ENCODE measurements around the gene CDC16.

DNA sequence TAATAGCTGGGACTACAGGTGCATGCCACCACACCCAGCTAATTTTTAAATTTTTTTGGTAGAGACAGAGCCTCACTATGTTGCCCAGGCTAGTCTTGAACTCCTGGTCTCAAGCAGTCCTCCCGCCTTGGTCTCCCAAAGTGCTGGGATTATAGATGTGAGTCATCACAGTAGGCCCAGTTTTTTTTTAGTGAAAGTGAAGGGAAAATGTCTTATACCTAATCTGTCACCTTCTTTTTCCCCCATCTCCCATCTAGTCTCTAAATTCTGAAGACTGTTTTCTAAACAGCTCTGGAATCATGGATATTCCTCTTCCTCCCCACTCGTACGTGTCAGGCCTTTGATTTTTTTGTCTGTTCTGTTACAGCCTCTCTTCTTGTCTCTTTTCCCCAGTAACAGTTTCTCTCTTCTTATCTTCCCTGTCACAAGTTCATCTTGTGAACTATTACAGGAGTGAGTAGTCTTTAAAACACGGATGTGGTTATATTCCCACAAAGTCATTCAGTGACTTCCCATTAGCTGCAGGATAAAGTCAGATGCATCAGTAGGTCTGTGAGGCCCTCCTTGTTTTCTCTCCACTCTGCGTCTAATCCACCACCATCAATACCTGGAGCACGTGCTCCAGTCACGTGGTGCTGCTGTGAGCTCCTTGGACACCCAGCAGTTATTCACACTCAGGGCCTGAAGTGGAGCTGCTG, 2.9 kb downstream of the CDC16 start:
- TF ChIP-seq, protein P1, sequence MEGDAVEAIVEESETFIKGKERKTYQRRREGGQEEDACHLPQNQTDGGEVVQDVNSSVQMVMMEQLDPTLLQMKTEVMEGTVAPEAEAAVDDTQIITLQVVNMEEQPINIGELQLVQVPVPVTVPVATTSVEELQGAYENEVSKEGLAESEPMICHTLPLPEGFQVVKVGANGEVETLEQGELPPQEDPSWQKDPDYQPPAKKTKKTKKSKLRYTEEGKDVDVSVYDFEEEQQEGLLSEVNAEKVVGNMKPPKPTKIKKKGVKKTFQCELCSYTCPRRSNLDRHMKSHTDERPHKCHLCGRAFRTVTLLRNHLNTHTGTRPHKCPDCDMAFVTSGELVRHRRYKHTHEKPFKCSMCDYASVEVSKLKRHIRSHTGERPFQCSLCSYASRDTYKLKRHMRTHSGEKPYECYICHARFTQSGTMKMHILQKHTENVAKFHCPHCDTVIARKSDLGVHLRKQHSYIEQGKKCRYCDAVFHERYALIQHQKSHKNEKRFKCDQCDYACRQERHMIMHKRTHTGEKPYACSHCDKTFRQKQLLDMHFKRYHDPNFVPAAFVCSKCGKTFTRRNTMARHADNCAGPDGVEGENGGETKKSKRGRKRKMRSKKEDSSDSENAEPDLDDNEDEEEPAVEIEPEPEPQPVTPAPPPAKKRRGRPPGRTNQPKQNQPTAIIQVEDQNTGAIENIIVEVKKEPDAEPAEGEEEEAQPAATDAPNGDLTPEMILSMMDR (IDR thresholded peaks at IDR 0.05 in 2 of 3, conservative IDR thresholded peaks at IDR 0.05 in 1 of 3; ENCODE audit: borderline replicate concordance in 1 of 3, insufficient read depth in 1 of 3, low read depth in 2 of 3, low read length in 2 of 3): no peak
- TF ChIP-seq EZH2 (IDR thresholded peaks at IDR 0.05): no peak
- no peak for TF ChIP-seq POLR2AphosphoS5 (IDR thresholded peaks at IDR 0.05; ENCODE audit: low read depth, low read length)
- no peak for TF ChIP-seq POLR2A (IDR thresholded peaks at IDR 0.05; ENCODE audit: borderline replicate concordance, extremely low read depth, insufficient read depth, insufficient read length)
- TF ChIP-seq, protein P2, sequence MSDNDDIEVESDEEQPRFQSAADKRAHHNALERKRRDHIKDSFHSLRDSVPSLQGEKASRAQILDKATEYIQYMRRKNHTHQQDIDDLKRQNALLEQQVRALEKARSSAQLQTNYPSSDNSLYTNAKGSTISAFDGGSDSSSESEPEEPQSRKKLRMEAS (IDR thresholded peaks at IDR 0.05): no peak
- TF ChIP-seq, protein P3, sequence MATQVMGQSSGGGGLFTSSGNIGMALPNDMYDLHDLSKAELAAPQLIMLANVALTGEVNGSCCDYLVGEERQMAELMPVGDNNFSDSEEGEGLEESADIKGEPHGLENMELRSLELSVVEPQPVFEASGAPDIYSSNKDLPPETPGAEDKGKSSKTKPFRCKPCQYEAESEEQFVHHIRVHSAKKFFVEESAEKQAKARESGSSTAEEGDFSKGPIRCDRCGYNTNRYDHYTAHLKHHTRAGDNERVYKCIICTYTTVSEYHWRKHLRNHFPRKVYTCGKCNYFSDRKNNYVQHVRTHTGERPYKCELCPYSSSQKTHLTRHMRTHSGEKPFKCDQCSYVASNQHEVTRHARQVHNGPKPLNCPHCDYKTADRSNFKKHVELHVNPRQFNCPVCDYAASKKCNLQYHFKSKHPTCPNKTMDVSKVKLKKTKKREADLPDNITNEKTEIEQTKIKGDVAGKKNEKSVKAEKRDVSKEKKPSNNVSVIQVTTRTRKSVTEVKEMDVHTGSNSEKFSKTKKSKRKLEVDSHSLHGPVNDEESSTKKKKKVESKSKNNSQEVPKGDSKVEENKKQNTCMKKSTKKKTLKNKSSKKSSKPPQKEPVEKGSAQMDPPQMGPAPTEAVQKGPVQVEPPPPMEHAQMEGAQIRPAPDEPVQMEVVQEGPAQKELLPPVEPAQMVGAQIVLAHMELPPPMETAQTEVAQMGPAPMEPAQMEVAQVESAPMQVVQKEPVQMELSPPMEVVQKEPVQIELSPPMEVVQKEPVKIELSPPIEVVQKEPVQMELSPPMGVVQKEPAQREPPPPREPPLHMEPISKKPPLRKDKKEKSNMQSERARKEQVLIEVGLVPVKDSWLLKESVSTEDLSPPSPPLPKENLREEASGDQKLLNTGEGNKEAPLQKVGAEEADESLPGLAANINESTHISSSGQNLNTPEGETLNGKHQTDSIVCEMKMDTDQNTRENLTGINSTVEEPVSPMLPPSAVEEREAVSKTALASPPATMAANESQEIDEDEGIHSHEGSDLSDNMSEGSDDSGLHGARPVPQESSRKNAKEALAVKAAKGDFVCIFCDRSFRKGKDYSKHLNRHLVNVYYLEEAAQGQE (IDR thresholded peaks at IDR 0.05; ENCODE audit: low read depth): no peak
- no peak for TF ChIP-seq ZFX (IDR thresholded peaks at IDR 0.05)
- TF ChIP-seq SP1 (IDR thresholded peaks at IDR 0.05; ENCODE audit: low read depth): no peak
- no peak for TF ChIP-seq RAD21 (IDR thresholded peaks at IDR 0.05; ENCODE audit: low read depth)
- TF ChIP-seq, protein P4, sequence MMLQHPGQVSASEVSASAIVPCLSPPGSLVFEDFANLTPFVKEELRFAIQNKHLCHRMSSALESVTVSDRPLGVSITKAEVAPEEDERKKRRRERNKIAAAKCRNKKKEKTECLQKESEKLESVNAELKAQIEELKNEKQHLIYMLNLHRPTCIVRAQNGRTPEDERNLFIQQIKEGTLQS (IDR thresholded peaks at IDR 0.05): no peak
- no peak for TF ChIP-seq YY1 (IDR thresholded peaks at IDR 0.05; ENCODE audit: extremely low read depth, insufficient replicate concordance, low read depth, low read length)
- TF ChIP-seq EZH2phosphoT487 (IDR thresholded peaks at IDR 0.05; ENCODE audit: borderline replicate concordance): no peak
- TF ChIP-seq JUND (IDR thresholded peaks at IDR 0.05): no peak
